HG02870 (cell line): ENCODE data around the gene PLB1.

Experiments used
- ATAC-seq: cut with Tn5 transposase; IDR thresholded peaks from one replicate; pipeline ENCODE4 v1.9.1; 2021; ENCODE audit warnings: mild to moderate bottlenecking, moderate library complexity; ENCODE audit not compliant: unreplicated experiment

The PLB1 gene

DNA sequence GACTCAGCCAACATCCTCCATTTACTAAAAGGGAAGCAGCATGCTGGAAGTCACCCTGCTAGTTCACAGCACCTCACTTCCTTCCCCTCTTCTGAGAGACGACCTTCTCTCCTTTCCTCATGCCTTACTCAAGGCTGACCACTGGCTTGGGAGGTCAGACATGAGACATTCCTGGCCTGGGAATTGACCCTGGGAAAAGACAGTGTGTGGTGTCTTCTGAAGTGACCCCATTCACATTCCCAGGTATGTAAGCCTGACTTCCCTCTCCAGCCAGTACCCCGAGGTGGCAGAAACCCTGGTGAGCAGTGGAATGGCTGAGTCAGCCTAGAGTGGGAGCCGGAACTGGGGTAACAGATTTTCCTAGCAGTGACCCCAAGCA, 92.4 kb downstream of the PLB1 start:
- no peak for ATAC-seq

DNA sequence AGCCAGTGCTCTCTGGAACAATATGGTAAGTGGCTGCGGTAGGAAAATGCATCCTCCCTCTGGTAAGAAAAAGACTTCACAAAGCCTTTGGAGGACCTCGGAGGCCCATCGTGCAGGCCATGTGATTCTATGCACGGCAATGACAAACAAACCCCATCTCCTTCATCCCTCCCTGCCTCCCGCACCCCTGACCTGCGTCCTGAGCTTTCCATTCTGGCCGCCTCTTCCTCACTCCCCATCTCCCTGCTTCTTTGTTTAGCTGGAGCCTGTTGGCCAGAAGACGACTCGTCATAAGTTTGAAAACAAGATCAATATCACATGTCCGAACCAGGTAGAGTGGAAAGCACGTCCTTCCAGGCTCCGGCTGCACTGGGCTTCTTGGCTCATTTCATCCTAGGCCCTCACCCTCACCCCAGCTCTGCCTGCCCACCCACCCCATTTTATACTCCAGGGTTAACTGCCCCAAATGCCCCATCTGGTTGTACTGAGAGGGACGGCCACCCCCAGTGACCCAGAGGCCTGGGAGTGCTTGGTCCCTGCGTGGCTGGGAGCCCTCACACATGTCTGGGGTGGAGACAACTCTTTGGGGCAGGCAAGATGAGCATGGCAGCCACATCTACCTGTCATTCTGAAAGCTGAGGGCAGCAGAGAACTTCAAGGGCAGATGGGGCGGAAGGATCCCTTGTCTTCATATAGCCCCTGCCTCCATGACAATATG, 94.0 kb downstream of the PLB1 start:
- no peak for ATAC-seq

DNA sequence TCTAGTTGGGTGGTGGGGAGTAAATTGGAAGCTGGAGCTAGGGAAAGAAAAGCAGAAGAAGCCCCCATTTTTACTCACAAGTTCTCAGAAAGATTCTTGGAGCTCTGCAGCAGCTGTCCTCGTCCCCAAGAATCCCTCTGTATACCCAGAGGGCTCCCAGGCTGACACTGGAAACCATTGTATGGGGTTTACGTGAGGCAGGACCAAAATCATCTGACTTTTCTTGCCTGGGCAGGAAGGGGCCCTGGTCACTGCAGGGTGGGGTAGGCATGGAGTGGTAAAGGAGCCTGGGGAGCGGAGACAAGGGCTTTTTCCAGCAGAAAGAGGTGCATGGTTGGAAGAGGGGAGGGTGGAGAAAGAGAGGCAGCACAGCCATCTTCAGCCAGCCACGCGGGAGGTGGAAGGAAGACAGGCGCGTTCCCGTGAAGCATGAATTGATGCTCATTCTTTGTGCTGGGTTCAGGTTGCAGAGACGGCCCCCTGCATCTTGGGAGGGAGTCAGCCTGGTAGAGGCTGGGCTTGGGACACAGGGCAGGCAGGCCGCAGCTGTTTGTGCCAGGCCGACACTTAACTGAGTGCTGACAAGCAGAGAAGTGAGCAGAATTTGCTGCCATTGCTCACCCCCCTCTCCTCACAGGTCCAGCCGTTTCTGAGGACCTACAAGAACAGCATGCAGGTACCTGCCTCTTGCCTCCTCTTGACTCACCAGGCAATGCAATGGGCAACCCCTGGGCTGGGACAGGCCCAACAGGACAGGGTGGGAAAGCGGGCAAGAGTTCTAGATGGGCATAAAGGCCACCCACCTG, 94.8 kb downstream of the PLB1 start:
- ATAC-seq, result no peak

DNA sequence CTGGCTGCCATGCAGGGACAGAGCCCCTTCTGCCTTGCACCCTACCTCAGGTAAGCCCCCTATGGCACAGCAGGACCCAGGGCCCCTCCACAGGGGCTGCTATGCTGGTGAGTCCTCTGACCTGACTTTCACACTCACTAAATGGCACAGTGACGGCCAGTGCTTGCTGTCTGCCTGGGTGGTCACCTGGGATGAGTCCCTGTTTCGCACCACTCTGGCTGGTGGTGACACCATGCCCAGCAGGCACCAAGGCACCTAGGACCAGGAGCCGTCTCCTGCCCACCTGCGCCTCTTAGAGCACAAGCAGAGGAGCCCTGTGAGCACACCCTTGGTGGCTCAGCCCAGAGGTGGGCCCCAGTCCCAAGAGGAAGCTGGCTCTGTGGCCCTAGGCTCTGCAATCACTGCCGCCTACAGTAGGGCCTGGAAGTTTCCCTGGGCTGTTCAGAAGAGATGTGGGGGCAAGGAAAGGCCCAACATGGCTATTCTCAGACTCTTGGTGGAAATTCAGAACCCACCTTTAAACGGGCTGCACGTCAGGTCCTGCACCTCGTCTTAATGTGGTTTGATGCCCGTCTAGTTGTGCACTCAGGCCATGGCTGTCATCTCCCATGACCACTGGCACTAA, 96.0 kb downstream of the PLB1 start:
- ATAC-seq, result no peak

DNA sequence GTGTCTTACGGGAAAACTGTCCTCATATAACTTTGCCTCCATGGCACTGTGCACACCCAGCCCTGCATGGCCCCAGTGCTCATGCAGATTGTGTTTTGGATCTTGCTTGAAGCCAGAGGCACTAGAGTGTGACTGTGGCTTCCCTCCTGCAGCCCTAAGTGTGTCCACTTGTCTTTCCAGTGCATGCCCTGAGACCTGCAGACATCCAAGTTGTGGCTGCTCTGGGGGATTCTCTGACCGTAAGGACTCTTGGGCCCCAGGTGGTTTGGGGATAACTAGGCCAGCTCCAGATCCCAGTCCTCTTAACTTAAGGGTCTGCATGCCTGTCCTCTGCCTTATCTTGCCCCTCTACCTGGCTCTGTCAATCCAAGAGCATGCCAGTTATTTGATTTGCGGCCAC, 96.6 kb downstream of the PLB1 start:
- no peak for ATAC-seq

DNA sequence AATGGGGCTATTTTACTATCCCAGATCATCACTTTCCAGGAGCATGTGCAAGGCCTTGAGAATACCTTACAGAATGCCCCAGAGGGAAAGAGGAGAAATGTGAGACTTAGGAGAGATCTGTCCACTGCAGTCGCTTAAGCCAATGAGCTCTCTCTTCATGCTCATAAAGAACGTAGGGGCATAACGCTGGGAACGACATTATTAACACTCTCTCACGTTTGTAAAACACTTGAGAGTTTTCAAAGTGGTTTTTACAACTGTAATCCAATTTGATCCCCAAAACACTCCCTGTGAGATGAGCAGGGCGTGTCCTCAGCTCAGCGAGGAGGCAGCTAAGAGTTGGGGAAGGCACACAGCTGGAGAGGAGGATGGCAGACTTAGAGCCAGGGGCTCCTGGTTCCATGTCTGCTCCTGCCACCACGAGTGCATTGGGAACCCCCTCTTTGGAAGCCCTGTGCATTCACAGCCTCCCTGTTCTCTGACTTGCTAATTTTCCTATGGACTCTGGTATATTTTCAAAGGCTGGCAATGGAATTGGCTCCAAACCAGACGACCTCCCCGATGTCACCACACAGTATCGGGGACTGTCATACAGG, 97.4 kb downstream of the PLB1 start:
- ATAC-seq, result no peak

DNA sequence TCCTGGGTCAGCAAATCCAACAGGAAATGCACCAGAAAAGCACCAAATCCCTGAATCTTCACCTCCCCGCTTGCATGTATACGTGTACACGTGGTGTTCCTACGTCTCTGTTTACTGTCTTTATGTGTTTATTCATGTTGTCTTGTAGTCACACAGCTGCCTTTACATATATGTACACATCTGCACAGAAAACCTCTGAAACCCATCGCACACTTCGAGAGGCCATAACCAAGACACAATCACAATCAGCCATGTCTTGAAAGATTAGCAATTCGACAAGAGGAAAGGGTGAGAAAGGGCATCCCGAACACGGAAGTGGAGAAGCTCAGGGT, 98.1 kb downstream of the PLB1 start:
- no peak for ATAC-seq

DNA sequence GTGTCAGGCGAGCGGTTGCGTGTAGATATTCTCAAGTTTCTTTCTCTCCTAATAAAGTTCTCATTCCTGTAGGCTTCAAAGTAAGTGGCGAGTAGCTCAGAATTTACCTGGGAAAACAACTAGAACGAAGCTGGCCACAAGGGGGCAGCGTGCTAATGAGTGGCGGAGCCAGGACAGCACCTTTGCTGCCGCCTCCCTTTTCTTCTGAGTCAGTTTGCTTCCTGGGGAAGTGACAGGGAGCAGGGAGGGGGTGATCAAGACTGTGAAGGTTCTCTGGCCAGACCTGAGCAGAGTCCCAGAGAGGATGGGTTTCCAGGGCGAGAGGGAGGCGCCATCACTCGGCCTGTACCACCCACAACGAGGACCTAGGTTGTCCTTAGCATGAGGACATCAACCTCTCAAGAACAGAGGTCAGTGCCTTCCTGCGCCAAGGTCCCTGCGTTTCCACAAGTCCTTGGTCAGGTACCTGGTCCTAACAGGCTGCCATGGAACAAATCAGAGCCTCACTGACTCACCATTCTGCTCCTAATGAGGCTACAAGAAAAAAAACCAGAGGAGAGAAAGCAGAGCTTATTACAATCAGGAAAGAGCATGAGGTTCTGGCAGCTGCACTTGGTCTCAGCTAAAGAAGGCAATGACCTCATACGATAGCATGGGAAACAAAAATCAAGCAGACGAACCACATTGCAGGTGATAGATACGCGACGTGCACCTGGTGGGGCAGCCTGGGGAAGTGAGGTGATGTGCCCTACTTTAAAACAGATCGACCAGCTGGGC, 98.7 kb downstream of the PLB1 start:
- ATAC-seq, result peak; percentile 79

DNA sequence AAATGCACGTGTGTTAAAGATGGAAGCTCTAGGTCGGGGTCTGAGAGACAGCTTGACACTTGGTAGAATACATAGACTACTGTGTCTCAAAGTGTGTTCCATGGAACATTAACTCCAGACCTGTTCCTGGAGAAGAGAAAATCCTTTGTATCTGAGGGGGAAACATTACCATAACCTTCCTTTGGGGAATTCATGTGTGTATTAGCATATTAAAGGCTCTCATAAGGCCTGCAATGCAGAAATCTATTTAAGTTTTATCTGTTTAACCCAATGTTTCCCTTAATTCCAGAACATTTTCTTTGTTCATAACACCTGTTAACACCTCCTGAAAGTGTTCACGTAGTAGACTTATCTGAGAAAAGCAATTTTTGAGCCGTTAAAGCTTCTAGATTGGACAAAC, 99.5 kb downstream of the PLB1 start:
- ATAC-seq, result no peak

DNA sequence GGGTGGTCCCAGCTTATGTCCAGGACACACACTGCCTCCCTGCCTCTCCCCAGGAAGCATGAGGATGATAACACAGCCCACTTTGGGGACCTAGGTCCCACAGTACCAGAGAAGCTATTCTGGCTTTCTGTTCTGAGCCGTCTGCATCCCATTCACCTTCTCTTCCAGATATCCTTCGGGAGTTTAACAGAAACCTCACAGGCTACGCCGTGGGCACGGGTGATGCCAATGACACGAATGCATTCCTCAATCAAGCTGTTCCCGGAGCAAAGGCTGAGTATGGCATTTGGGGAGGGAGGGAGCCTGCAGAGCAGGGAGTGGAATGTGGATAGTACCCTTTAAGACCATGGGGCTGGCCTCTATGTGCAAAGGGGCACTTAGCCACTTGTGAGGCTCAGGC, 102.6 kb downstream of the PLB1 start:
- ATAC-seq, result no peak

DNA sequence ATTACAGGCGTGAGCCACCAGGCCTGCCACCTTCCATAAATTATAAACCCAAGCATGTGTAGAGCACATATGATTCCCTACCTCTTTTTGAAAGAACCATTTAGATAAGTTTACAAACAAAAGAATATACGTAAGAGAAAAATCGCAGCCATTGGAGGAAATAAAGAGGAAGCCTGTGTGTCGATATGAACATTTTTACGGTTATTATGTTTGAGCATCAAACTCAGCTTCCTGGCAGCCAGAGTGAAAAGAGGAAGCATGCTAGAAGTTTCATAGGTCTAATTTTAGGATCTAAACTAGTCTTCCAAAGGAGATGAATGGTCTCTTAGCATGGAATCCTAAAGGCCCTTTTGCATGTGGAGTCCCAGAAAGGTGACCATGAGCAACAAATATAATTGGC, 104.3 kb downstream of the PLB1 start:
- ATAC-seq, result no peak

DNA sequence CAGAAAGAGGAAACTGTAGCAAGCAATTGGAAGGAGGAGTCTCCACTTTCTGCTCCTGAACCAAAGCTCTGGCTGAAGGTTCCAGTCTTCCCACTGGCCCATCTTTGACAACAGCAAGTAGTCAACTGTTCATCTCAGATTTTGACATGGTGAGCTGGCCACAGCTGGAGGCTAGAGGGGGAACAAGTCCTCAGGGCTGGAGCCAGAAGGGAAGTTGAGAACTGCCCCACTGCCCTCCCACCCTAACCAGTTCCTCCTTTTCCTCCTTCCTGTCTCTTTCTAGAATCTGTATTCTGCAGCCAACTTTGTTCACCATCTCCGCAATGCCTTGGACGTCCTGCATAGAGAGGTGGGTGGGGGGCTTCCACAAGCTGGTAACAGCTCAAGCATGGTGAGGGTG, 105.8 kb downstream of the PLB1 start:
- no peak for ATAC-seq

DNA sequence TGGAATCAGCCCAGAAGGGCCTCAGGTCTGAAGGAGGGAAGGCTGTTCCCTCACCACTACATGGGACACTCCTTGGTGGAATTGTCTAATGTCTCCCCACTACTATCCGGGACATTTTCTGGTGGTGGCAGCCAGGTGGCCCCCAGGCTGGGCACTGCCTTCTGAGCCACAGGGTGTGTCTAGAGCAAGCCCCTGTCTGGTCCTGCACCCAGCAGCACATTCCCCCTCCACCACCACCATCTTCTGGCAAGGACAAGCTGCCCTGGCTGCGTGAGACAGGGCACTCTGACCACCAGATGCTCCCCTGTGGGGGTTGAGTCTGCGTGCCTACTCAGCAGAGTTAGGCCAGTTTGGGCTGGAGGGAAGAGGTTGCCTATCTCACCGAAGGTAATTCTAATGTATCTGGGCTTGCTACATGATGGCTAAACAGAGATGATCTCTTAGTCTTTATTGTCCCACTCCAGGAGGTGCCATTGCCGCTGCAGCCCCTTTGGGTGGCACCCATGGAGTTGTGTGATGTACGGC, 106.3 kb downstream of the PLB1 start:
- no peak for ATAC-seq

DNA sequence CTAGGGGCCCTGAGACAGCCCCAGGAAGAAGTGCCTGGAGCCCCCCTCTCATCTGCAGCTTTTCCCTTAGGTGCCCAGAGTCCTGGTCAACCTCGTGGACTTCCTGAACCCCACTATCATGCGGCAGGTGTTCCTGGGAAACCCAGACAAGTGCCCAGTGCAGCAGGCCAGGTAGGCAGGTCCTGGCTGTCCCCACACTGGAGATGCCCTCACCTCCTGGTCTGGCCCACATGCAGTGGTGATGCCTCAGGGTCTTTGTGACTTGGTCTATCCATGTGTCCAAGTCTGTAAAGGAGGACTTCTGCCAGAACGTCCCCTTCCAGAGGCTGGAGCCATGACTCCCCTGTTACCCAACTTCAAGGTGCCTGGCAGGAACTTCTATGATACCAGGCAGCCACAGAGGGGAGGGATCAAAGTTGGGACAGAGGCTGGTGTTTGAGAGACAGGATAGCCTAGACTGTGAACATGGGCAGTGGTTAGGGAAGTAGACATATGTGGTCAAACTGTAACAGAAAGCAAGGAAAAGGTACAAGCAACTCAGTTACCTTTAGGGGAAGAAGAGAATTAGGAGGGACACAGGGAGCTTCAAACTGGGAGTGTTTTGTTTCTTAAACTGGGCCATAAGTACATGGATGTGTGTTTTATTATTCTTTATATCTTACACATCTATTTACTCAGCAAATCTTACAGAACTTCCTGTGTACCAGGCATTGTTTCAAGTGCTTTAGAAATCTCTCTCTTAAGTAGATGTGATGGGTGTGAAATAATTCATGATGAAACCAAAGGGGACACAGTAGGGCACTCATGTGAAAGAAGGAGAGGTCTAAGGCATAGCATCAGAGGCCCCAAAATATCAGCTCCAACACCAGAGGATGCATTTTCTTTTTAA, 107.1 kb downstream of the PLB1 start:
- ATAC-seq, result no peak

DNA sequence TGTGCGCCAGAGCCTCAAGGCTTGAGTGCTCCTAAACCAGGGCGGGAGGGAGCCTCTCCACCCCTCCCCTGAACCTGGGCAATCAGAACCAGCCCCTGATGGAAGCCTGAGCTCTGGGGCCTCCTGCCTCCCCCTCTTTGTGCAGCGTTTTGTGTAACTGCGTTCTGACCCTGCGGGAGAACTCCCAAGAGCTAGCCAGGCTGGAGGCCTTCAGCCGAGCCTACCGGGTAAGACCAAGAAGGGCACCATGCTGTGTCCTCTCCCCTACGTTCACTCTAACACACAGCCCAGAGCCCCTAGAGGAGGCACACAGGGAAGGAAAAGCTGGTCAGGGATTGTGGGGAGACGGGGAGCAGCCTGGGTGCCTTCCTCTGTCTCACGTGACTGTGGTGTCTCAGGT, 108.0 kb downstream of the PLB1 start:
- ATAC-seq, result no peak

DNA sequence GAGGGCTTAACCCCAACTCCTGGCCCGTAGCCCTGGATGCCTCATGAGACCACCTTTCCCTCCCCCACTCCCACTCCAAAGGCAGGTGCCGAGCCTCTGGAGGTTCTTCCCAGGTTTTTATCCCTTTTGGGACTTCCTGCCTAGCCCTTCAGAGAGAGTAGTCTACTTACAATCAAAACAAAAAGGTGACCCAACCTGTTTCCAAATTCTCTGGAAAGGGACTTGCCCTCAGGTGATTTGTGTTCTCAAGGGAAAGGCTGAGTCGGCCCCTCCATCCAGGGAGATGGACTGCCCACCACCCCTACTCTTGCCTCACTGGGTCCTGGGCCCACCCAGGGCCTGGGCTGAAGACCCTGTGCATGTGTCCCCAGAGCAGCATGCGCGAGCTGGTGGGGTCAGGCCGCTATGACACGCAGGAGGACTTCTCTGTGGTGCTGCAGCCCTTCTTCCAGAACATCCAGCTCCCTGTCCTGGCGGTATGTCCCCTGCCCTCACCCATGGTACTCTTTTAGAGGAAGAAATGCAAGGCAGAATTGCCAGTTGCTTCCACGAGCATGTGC, 108.5 kb downstream of the PLB1 start:
- no peak for ATAC-seq

DNA sequence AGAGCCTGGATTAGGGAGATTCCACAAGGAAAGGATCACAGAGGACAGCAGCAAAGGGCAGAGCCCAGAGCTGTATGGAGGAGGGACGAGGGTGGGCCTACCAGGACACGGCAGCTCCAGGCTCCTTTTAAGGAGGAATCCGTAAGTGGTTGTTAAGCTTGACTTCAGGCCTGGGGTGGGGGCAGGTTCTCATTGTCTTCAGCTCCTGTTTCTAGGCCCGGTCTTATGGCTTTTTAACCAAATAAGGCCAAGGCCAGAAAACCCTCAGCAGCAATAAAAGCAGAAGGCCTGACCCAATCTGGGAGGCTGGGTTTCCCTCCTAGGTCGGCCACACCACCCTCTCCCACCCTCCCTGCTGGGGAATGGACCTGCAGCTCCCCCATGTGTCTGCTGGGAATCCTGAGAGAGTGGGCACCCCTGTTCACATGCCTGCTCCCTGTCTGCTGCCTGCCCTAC, 111.2 kb downstream of the PLB1 start:
- no peak for ATAC-seq

DNA sequence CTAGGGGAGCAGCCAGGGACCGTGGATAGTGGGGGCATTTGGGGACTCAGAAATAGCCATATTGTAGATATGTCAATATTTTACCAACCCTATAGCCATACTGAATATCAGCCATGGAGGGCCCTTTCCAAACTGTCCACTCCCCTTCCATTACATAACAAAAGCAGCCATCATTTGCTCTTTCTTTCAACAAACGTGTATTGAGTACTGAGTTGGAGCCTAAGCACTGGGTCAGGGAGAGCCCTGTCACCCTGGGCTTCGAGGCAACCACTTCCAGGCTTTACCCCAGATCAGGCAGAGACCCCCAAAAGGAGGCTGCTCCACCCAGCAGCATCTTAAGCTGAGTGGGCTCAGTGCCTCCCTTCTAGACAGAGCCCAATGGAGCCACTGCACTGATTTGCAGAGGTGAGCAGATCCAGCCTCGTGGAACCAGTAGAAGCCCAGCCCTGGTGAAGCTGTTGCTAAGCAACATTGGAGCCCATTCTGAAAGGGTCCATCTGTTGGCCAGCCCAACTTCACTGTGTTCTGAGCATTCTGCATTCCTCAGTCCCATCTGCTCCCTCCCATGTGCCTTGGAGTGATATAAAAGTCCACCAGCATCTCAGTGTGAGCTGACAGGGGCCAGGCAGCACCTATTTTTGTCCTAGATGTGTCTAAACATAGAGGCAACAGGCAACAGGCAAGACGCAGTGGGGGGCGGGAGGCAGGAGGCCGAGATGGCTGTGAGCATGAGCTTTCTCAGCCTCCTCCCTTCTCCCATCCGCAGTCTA, 112.1 kb downstream of the PLB1 start:
- no peak for ATAC-seq
